Heart left ventricle (tissue), 13 donors: ENCODE data around the gene KIAA1671.

Experiments used
- POLR2A ChIP-seq, 2 donors: fragments of 450-650 bp; IDR thresholded peaks; one replicate each; pipeline ENCODE4 v1.6.1; 2017; ENCODE audit warnings: antibody characterized with exemption in 2 of 2, mild to moderate bottlenecking in 2 of 2, moderate library complexity in 2 of 2
- TF ChIP-seq, protein P1 (sequence below), 12 donors: fragments of 200-600 bp; sonication (generic) in 4 of 12; IDR thresholded peaks; one replicate each; pipeline versions ENCODE4 v1.5.0 to v1.8.0; 2018 to 2022; ENCODE audit warnings: antibody characterized with exemption in 12 of 12, mild to moderate bottlenecking in 5 of 12
- donor health status: ischemic (EF 13 %, LVEDD 7.1; RV severe dilation, severe dysfunction).
- donor health status: DM: no; HTN: yes; CAD: no.
- donor health status: DM: no; HTN: no; CAD: no.
- donor health status: ischemic (EF 25% LVEDD 6.9; RV normal size, moderate dysfunction).
- donor health status: ischemic (EF 25% LVEDD 5.7; RV mildly dilated, moderate dysfunction).
- donor health status: ischemic (EF 35%, LVEDD 5.7; RV mildly dilated, moderate dysfunction).
- donor health status: nonischemic (EF 11% LVEDD 7.7; RV severe dilation, severe dysfunction).
- donor health status: DM: yes; HTN: yes; CAD: no.
- donor health status: PGD.
- donor health status: ischemic (EF 29% LVEDD 5.4; RV normal size, mild dysfunction).
- donor health status: nonischemic (EF 23%, LVEDD 6.1; RV moderate dilation, normal function).

DNA sequence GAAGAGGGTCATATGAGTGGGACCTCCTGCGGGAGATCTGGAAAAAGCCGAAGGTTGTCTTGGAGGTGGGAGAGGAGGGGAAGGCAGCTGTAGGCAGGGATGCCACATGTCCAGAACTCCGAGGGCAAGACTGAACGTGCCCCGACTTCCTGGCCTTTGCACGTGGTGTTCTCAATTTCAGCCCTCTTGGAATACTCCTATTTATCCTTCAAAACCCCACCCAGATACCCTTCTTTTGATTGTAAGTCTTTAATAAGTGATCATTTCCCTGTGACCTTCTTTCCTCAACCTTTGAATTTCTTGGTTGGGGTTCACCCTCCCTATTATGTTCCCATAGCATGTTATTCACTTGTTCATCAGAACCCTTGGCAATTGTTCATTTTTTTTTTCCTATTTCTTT is 151.9 kb downstream of the KIAA1671 start:
- TF ChIP-seq, protein P1, sequence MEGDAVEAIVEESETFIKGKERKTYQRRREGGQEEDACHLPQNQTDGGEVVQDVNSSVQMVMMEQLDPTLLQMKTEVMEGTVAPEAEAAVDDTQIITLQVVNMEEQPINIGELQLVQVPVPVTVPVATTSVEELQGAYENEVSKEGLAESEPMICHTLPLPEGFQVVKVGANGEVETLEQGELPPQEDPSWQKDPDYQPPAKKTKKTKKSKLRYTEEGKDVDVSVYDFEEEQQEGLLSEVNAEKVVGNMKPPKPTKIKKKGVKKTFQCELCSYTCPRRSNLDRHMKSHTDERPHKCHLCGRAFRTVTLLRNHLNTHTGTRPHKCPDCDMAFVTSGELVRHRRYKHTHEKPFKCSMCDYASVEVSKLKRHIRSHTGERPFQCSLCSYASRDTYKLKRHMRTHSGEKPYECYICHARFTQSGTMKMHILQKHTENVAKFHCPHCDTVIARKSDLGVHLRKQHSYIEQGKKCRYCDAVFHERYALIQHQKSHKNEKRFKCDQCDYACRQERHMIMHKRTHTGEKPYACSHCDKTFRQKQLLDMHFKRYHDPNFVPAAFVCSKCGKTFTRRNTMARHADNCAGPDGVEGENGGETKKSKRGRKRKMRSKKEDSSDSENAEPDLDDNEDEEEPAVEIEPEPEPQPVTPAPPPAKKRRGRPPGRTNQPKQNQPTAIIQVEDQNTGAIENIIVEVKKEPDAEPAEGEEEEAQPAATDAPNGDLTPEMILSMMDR (IDR thresholded peaks at IDR 0.05), result no peak
- TF ChIP-seq POLR2A (IDR thresholded peaks at IDR 0.05), result no peak
